ENCODE measurements around the gene SF3A2. TPM values are rescaled to one million over a fixed set of nuclear protein-coding genes. Genes with fewer than 3 reads are reported as not detected.
A peak's percentile ranks its signal among the peaks of the same experiment; 100 is the strongest.

SF3A2 gene
- polyA plus RNA-seq, 1 donor from 2014 or later, result 14.4 TPM

DNA sequence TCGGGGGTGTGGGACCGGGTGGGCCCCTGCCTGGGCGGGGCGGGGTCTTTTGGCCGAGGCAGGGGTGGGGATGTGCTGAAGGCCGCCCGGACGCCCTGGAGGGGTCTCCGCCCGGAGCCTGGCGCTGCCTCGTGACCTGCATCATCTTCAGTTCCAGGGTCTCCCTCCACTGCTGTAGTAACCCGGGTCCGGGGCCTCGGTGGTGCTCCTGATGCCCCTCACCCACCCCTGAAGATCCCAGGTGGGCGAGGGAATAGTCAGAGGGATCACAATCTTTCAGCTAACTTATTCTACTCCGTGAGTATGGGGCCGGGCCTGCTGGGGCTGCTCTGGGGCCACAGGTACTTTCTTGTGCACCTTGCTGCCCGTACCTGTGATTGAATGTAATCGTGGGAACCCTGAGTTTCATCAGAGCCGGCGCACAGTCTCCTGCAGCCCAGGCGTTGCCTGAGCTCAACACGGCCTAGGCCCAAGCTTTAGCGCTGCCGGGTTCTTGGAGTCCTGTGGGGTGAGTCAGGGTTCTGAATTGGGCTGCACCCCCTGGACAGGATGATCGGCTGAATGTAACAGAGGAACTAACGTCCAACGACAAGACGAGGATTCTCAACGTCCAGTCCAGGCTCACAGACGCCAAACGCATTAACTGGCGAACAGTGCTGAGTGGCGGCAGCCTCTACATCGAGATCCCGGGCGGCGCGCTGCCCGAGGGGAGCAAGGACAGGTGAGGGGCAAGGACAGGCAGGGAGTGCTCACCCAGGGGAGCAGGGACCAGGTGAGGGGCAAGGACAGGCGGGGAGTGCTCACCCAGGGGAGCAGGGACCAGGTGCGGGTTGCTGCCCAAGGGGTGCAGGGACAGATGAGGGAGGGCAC is 34.8 kb downstream of the SF3A2 start:
- Histone ChIP-seq H2AFZ (ENCODE audit: low read depth, low read length) (no peak overlapping the region), H3K9me3 (ENCODE audit: low read length) (no peaks in the 10 kb centered on the region), H3K9me2 (ENCODE audit: insufficient read depth, low read length) (no peaks in the 10 kb centered on the region), H3K4me3 (ENCODE audit: low read length) (peak overlapping the region; percentile 99), H3F3A (ENCODE audit: insufficient read depth, low read length, poor library complexity, severe bottlenecking) (peaks cover 4% of the 10 kb centered on the region), H3K9ac (ENCODE audit: low read length) (peak overlapping the region; percentile 99), H3K27me3 (ENCODE audit: insufficient read depth, low read depth, low read length) (no peaks in the 10 kb centered on the region), H3K36me3 (ENCODE audit: insufficient read depth, low read length) (no peaks in the 10 kb centered on the region), H3K4me2 (ENCODE audit: low read length) (peak overlapping the region; percentile 65), H4K20me1 (ENCODE audit: insufficient read depth) (peaks cover 42% of the 10 kb centered on the region), H3K79me2 (replicated peaks; ENCODE audit: insufficient read depth, low read length) (peaks cover 42% of the 10 kb centered on the region), H3K27ac (ENCODE audit: low read length) (peak overlapping the region; percentile 94)
- TF ChIP-seq EP300 (conservative IDR thresholded peaks at IDR 0.05; ENCODE audit: poor library complexity, severe bottlenecking) (no peak), RAD21 (conservative IDR thresholded peaks at IDR 0.05) (no peak), SMC3 (conservative IDR thresholded peaks at IDR 0.05; ENCODE audit: poor library complexity) (no peak), POLR2AphosphoS5 (IDR thresholded peaks at IDR 0.05) (no peak), CTCF (IDR thresholded peaks at IDR 0.05; ENCODE audit: poor library complexity, severe bottlenecking) (no peak), MXI1 (conservative IDR thresholded peaks at IDR 0.05; ENCODE audit: poor library complexity, severe bottlenecking) (no peak), EZH2 (IDR thresholded peaks at IDR 0.05; ENCODE audit: borderline replicate concordance, insufficient read depth, low read length, poor library complexity, severe bottlenecking) (no peak), TAF1 (IDR thresholded peaks at IDR 0.05; ENCODE audit: low read depth) (no peak)
- TF ChIP-seq, protein P1, sequence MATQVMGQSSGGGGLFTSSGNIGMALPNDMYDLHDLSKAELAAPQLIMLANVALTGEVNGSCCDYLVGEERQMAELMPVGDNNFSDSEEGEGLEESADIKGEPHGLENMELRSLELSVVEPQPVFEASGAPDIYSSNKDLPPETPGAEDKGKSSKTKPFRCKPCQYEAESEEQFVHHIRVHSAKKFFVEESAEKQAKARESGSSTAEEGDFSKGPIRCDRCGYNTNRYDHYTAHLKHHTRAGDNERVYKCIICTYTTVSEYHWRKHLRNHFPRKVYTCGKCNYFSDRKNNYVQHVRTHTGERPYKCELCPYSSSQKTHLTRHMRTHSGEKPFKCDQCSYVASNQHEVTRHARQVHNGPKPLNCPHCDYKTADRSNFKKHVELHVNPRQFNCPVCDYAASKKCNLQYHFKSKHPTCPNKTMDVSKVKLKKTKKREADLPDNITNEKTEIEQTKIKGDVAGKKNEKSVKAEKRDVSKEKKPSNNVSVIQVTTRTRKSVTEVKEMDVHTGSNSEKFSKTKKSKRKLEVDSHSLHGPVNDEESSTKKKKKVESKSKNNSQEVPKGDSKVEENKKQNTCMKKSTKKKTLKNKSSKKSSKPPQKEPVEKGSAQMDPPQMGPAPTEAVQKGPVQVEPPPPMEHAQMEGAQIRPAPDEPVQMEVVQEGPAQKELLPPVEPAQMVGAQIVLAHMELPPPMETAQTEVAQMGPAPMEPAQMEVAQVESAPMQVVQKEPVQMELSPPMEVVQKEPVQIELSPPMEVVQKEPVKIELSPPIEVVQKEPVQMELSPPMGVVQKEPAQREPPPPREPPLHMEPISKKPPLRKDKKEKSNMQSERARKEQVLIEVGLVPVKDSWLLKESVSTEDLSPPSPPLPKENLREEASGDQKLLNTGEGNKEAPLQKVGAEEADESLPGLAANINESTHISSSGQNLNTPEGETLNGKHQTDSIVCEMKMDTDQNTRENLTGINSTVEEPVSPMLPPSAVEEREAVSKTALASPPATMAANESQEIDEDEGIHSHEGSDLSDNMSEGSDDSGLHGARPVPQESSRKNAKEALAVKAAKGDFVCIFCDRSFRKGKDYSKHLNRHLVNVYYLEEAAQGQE (IDR thresholded peaks at IDR 0.05; ENCODE audit: borderline replicate concordance), result no peak

- H3K4me2 ChIP-seq (ENCODE audit: low read length), result peak overlapping the region; percentile 14
- no peaks in the 10 kb centered on the region for H3K9me2 ChIP-seq (ENCODE audit: insufficient read depth, low read length)
- H3K79me2 ChIP-seq (replicated peaks; ENCODE audit: insufficient read depth, low read length), result peaks cover 42% of the 10 kb centered on the region
- TF ChIP-seq, protein P1 (IDR thresholded peaks at IDR 0.05; ENCODE audit: borderline replicate concordance), result no peak
- TF ChIP-seq SMC3 (conservative IDR thresholded peaks at IDR 0.05; ENCODE audit: poor library complexity), result peak; percentile 86
- TF ChIP-seq RAD21 (conservative IDR thresholded peaks at IDR 0.05), result peak; percentile 71
- TF ChIP-seq MXI1 (conservative IDR thresholded peaks at IDR 0.05; ENCODE audit: poor library complexity, severe bottlenecking), result peak; percentile 58
- peak; percentile 96 for TF ChIP-seq CTCF (IDR thresholded peaks at IDR 0.05; ENCODE audit: poor library complexity, severe bottlenecking)
- TF ChIP-seq EP300 (conservative IDR thresholded peaks at IDR 0.05; ENCODE audit: poor library complexity, severe bottlenecking), result no peak
- H3K36me3 ChIP-seq (ENCODE audit: insufficient read depth, low read length), result no peaks in the 10 kb centered on the region
- H3K9ac ChIP-seq (ENCODE audit: low read length), result peak overlapping the region; percentile 40
- H3K27ac ChIP-seq (ENCODE audit: low read length), result peak overlapping the region; percentile 24
- H4K20me1 ChIP-seq (ENCODE audit: insufficient read depth), result peaks cover 42% of the 10 kb centered on the region
- peaks cover 4% of the 10 kb centered on the region for H3F3A ChIP-seq (ENCODE audit: insufficient read depth, low read length, poor library complexity, severe bottlenecking)
- H3K4me3 ChIP-seq (ENCODE audit: low read length), result peak overlapping the region; percentile 99
- no peaks in the 10 kb centered on the region for H3K27me3 ChIP-seq (ENCODE audit: insufficient read depth, low read depth, low read length)
- no peaks in the 10 kb centered on the region for H3K9me3 ChIP-seq (ENCODE audit: low read length)
- no peak overlapping the region for H2AFZ ChIP-seq (ENCODE audit: low read depth, low read length)
These were observed 36.9 kb downstream of the SF3A2 start for GRCh38 chr19:2273356-2274184.

Data from neural cell (in vitro differentiated cells).